ENCODE data around the gene NAGK.
"Not testable (repeated sequence)": the region's sequence is repeated elsewhere in the genome, so short reads cannot be mapped to it uniquely, and the experiment has no call there.

GRCh38 chr2:71036296-71036695 lies 32.2 kb upstream of the NAGK start:
- not testable (repeated sequence) for TF ChIP-seq CTCF (IDR thresholded peaks at IDR 0.05); PBX3 (IDR thresholded peaks at IDR 0.05); POLR2A (IDR thresholded peaks at IDR 0.05; ENCODE audit: low read length)

Data from A549 (cell line).